ENCODE data around the gene OR2J3. TPM values are rescaled to one million over a fixed set of nuclear protein-coding genes. Genes with fewer than 3 reads are reported as not detected.

The OR2J3 gene
- total RNA-seq, 1 experiment from 2014 or later: not detected

- Histone ChIP-seq H4K5ac (ENCODE audit: insufficient read length, low read depth, low read length) (no peak overlapping the region), H3K23me2 (ENCODE audit: insufficient read length, low read depth, low read length, poor library complexity, severe bottlenecking) (no peaks in the 10 kb centered on the region), H2BK5ac (ENCODE audit: insufficient read length, low read length) (no peak overlapping the region), H2AFZ (ENCODE audit: low read length) (no peak overlapping the region), H3K4ac (ENCODE audit: low read depth, low read length) (no peak overlapping the region), H4K8ac (replicated peaks; ENCODE audit: insufficient read length, low read depth, low read length) (no peak overlapping the region), H3K9ac (ENCODE audit: extremely low read depth, insufficient read length, low read length) (no peak overlapping the region), H4K20me1 (ENCODE audit: control insufficient read depth, insufficient read depth, insufficient read length) (no peaks in the 10 kb centered on the region), H2BK15ac (ENCODE audit: low read depth, low read length) (no peak overlapping the region), H2AK5ac (ENCODE audit: insufficient read length, low read length) (no peak overlapping the region), H3K9me3 (ENCODE audit: control insufficient read depth, low read depth, low read length) (no peaks in the 10 kb centered on the region), H3K27ac (ENCODE audit: insufficient read length, low read depth, low read length) (no peak overlapping the region), H2BK20ac (ENCODE audit: low read depth, low read length, poor library complexity, severe bottlenecking) (no peak overlapping the region), H4K91ac (ENCODE audit: insufficient read length, low read depth, low read length) (no peak overlapping the region), H2BK12ac (ENCODE audit: insufficient read length, low read depth, low read length) (no peak overlapping the region), H3K79me2 (ENCODE audit: insufficient read depth, low read length) (no peaks in the 10 kb centered on the region), H3K27me3 (ENCODE audit: insufficient read depth, low read length) (no peaks in the 10 kb centered on the region), H3K4me1 (ENCODE audit: insufficient read depth, low read length) (no peaks in the 10 kb centered on the region), H3K18ac (ENCODE audit: insufficient read length, low read depth, low read length) (no peak overlapping the region), H3T11ph (ENCODE audit: low read length) (no peak overlapping the region), H3K14ac (ENCODE audit: insufficient read depth, low read length) (no peak overlapping the region), H3K4me2 (ENCODE audit: insufficient read depth, insufficient read length, low read length) (no peak overlapping the region), H3K79me1 (ENCODE audit: insufficient read depth, low read depth, low read length, poor library complexity, severe bottlenecking) (no peaks in the 10 kb centered on the region), H2BK120ac (ENCODE audit: low read depth, low read length, poor library complexity, severe bottlenecking) (no peak overlapping the region), H3K23ac (ENCODE audit: insufficient read length, low read depth, low read length) (no peak overlapping the region), H3K56ac (ENCODE audit: insufficient read length, low read depth, low read length) (no peak overlapping the region)
- peaks cover 12% of the 10 kb centered on the region for H3K27me3 Mint-ChIP-seq (ENCODE audit: low read depth)
- no CpG with 5 or more reads among the region's 2 CpGs for WGBS (ENCODE audit: extremely low coverage, insufficient read length, low lambda C conversion rate)
- no peaks in the 10 kb centered on the region for H3K36me3 Mint-ChIP-seq (ENCODE audit: insufficient read depth in 1 of 3, low read depth in 3 of 3)
- no peaks in the 10 kb centered on the region for H3K9me3 Mint-ChIP-seq
- no peaks in the 10 kb centered on the region for H3K4me1 Mint-ChIP-seq
- H3K27ac Mint-ChIP-seq: no peak overlapping the region
- no peak for TF ChIP-seq CTCF (conservative IDR thresholded peaks at IDR 0.05)
- H3K4me3 Mint-ChIP-seq: no peak overlapping the region
- DNase-seq: no peak
Measured at GRCh38 chr6:29131691-29132090, 23.8 kb downstream of the OR2J3 start.

All from H9 (cell line).